Measurements from ENCODE around the gene SACS. TPM values are rescaled to one million over a fixed set of nuclear protein-coding genes. Genes with fewer than 3 reads are reported as not detected.
"Not testable (repeated sequence)": the region's sequence is repeated elsewhere in the genome, so short reads cannot be mapped to it uniquely, and the experiment has no call there.

Gene SACS
- total RNA-seq, 1 donor from 2014 or later = 28.0 TPM

GRCh38 chr13:23456437-23457210 is 23.1 kb upstream of the SACS start:
- intact Hi-C loops (cut with micrococcal nuclease) = no loop called here

GRCh38 chr13:23455401-23456185 is 22.1 kb upstream of the SACS start:
- intact Hi-C loops (cut with micrococcal nuclease) = no loop called here

- intact Hi-C loops (cut with micrococcal nuclease) = no loop called here
Measured at GRCh38 chr13:23453132-23453531, 19.6 kb upstream of the SACS start.

GRCh38 chr13:23450340-23451046 is 17.0 kb upstream of the SACS start:
- intact Hi-C loops (cut with micrococcal nuclease) = no loop called here

- intact Hi-C loops (cut with micrococcal nuclease) = no loop called here
Measured at GRCh38 chr13:23449398-23450162, 16.1 kb upstream of the SACS start.

GRCh38 chr13:23447927-23448326 is 14.4 kb upstream of the SACS start:
- intact Hi-C loops (cut with micrococcal nuclease) = no loop called here

- intact Hi-C loops (cut with micrococcal nuclease) = no loop called here
Measured at GRCh38 chr13:23445794-23446193, 12.3 kb upstream of the SACS start.

GRCh38 chr13:23443878-23444277 is 10.4 kb upstream of the SACS start:
- intact Hi-C loops (cut with micrococcal nuclease) = no loop called here

- intact Hi-C loops (cut with micrococcal nuclease) = no loop called here
Measured at GRCh38 chr13:23443110-23443509, 9.6 kb upstream of the SACS start.

- intact Hi-C loops (cut with micrococcal nuclease) = no loop called here
Measured at GRCh38 chr13:23440821-23441618, 7.5 kb upstream of the SACS start.

- intact Hi-C loops (cut with micrococcal nuclease) = not testable (repeated sequence)
Measured at GRCh38 chr13:23440324-23440723, 6.8 kb upstream of the SACS start.

GRCh38 chr13:23437916-23438315 is 4.4 kb upstream of the SACS start:
- intact Hi-C loops (cut with micrococcal nuclease) = no loop called here

GRCh38 chr13:23436680-23437079 is 3.2 kb upstream of the SACS start:
- intact Hi-C loops (cut with micrococcal nuclease) = no loop called here

- intact Hi-C loops (cut with micrococcal nuclease) = no loop called here
Measured at GRCh38 chr13:23434491-23434890, 989 bp upstream of the SACS start.

- intact Hi-C loops (cut with micrococcal nuclease) = no loop called here
Measured at GRCh38 chr13:23432626-23433025, 876 bp downstream of the SACS start.

GRCh38 chr13:23430664-23431063 is 2.8 kb downstream of the SACS start:
- intact Hi-C loops (cut with micrococcal nuclease) = no loop called here

GRCh38 chr13:23427881-23428528 is 5.5 kb downstream of the SACS start:
- intact Hi-C loops (cut with micrococcal nuclease) = no loop called here

- intact Hi-C loops (cut with micrococcal nuclease) = no loop called here
Measured at GRCh38 chr13:23427342-23427843, 6.1 kb downstream of the SACS start.

- intact Hi-C loops (cut with micrococcal nuclease) = no loop called here
Measured at GRCh38 chr13:23421596-23421995, 11.9 kb downstream of the SACS start.

All from T-helper 2 cell treated with Interferon-gamma antibody and Interleukin-4, amounts not matched to agents 100 ng/mL and 5 ng/mL, for 36 hours (primary cell).